Ovary (tissue), 9 donors: ENCODE results near the gene NDUFS4. TPM values are rescaled to one million over a fixed set of nuclear protein-coding genes. Genes with fewer than 3 reads are reported as not detected.

Experiments
- DNase-seq, 5 donors: peaks; one replicate each; pipeline ENCODE4 v3.0.0-alpha.2; 2019 to 2020
- H3K27ac ChIP-seq, 2 donors: fragments of 200-600 bp; one replicate each; pipeline versions ENCODE4 v1.5.1 to v1.8.0; 2019 to 2022
- H3K27me3 ChIP-seq: fragments of 200-600 bp; one replicate; pipeline ENCODE4 v1.8.0; 2022
- H3K36me3 ChIP-seq: fragments of 200-600 bp; sonication (generic); one replicate; pipeline ENCODE4 v1.5.1; 2019
- H3K4me1 ChIP-seq: one replicate; pipeline ENCODE4 v1.8.1; 2013; ENCODE audit warnings: mild to moderate bottlenecking, moderate library complexity; ENCODE audit not compliant: insufficient read depth
- H3K4me3 ChIP-seq: fragments of 200-600 bp; sonication (generic); one replicate; pipeline ENCODE4 v1.5.1; 2017
- H3K9me3 ChIP-seq, 2 donors: fragments of 200-600 bp in 1 of 2; sonication (generic) in 1 of 2; one replicate each; pipeline versions ENCODE4 v1.5.1 to v1.8.1; 2013 to 2019; ENCODE audit warnings: mild to moderate bottlenecking in 1 of 2, moderate library complexity in 1 of 2
- EP300 ChIP-seq: sonication (generic); formaldehyde crosslinking; IDR thresholded peaks from one replicate; pipeline ENCODE4 v1.6.1; 2017; ENCODE audit warnings: antibody characterized with exemption
- POLR2A ChIP-seq: fragments of 450-650 bp; IDR thresholded peaks from one replicate; pipeline ENCODE4 v1.6.1; 2017; ENCODE audit warnings: antibody characterized with exemption, mild to moderate bottlenecking, moderate library complexity
- WGBS, 3 donors: extraction: QIAGEN DNeasy Blood & Tissue Kit in 1 of 3; methylation state at CpG; one replicate each; pipeline versions ENCODE4 v1.1.5 to v1.1.7; 2013 to 2017; 5-methylcytosine and 5-hydroxymethylcytosine counted together
- intact Hi-C, 4 donors: fragments of 100-400 bp; cut with DNase I; formaldehyde crosslinking; loops; one replicate each; pipeline versions ENCODE4 v1.11.0 to v1.15.1; 2022 to 2023
- polyA plus RNA-seq, 2 donors: library from polyadenylated mRNA; stranded (reverse); fragments of 200-250 nt in 1 of 2; fragments of 350-450 nt in 1 of 2; fragmentation: Illumina TruSeq in 1 of 2; extraction: RNeasy Lipid Tissue Mini Kit (QIAGEN cat#74804) in 1 of 2; gene quantifications; one replicate each; pipeline ENCODE4 v1.2.3, GENCODE V29; 2013 to 2014
- total RNA-seq, 7 donors: library from RNA; depleted of rRNA in 2 of 7; stranded (reverse); fragments of >200 nt in 2 of 7; fragmentation: NEBNext Ultra II Directional in 3 of 7; extraction: Animal tissue kit (Norgen Biotek cat#: 25700) in 3 of 7; gene quantifications; one replicate each; pipeline versions ENCODE4 v1.1.0 to v1.2.4, GENCODE V29; 2016 to 2023
- TF ChIP-seq, protein P1 (sequence below), 3 donors: fragments of 450-650 bp in 2 of 3; fragments of 200-600 bp in 1 of 3; IDR thresholded peaks; one replicate each; pipeline versions ENCODE4 v1.5.1 to v1.8.0; 2016 to 2022; ENCODE audit warnings: antibody characterized with exemption in 3 of 3, mild to moderate bottlenecking in 1 of 3
- donor health status: DM: no; HTN: no; CAD: no; lungs with moderate emphysema.
- donor health status: DM: no; HTN: no; CAD: no.
- donor health status: Bipolar disorder and iron deficiency.
- donor health status: DM: yes; HTN: yes; CAD: no.
- donor health status: DM: no; HTN: no; CAD: no.
- donor health status: DM: yes; HTN: yes; CAD: no.

NDUFS4 gene
- total and polyA plus RNA-seq, 9 donors: 75.1 to 145 (median 101) TPM

DNA sequence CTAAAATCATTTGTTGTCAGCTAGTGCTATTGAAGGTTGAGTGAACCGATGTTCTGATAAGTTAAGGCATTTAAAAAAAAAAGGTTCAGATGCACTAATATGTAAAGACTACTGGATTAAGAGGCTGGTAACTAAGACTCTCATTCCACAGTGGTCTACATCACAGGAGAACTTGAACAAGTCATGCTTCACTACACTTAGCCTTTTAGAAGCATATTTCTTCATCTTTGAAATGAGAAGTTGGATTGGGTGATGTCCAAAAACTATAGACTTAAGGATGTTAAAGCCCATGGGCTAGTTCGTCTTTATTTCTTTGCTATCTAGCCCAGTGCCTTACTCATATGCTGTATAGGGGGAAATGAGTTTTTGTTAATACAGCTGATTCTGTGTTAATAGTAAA, 107.2 kb downstream of the NDUFS4 start:
- H3K27ac ChIP-seq: no peak overlapping the region
- no peaks in the 10 kb centered on the region for H3K4me1 ChIP-seq
- intact Hi-C loops: no loop called here
- no peaks in the 10 kb centered on the region for H3K27me3 ChIP-seq
- WGBS, 3 donors: 92 to 95% (median 95%) methylated on average over 2 of the region's 2 CpGs
- H3K4me3 ChIP-seq: no peak overlapping the region
- TF ChIP-seq EP300 (no peak), POLR2A (no peak)
- TF ChIP-seq, protein P1, sequence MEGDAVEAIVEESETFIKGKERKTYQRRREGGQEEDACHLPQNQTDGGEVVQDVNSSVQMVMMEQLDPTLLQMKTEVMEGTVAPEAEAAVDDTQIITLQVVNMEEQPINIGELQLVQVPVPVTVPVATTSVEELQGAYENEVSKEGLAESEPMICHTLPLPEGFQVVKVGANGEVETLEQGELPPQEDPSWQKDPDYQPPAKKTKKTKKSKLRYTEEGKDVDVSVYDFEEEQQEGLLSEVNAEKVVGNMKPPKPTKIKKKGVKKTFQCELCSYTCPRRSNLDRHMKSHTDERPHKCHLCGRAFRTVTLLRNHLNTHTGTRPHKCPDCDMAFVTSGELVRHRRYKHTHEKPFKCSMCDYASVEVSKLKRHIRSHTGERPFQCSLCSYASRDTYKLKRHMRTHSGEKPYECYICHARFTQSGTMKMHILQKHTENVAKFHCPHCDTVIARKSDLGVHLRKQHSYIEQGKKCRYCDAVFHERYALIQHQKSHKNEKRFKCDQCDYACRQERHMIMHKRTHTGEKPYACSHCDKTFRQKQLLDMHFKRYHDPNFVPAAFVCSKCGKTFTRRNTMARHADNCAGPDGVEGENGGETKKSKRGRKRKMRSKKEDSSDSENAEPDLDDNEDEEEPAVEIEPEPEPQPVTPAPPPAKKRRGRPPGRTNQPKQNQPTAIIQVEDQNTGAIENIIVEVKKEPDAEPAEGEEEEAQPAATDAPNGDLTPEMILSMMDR (IDR thresholded peaks at IDR 0.05): no peak
- DNase-seq: no peak
- H3K9me3 ChIP-seq: no peaks in the 10 kb centered on the region
- H3K36me3 ChIP-seq: no peaks in the 10 kb centered on the region

DNA sequence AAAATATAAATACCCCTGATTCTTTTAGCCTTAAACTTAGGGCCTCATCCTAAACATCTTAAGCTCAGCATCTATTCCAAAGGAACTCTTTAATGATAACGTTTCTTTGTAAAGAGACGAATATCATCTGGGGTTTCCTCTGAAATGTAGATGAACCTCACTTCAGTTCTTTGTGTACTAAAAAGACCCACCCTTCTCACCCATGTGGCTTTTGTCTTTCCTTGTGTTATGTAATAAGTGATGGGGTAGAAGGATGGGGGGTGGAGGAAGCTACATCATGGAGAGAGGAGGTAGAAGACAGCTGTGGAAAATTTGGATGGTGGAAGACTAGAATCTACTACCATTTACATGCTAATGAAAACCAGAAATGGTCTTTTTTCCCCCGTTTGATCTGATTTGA, 111.0 kb downstream of the NDUFS4 start:
- WGBS, 3 donors: 80 to 82% (median 81%) methylated on average over 3 of the region's 3 CpGs
- intact Hi-C loops: no loop called here
- Histone ChIP-seq H3K4me1 (no peaks in the 10 kb centered on the region), H3K36me3 (no peaks in the 10 kb centered on the region), H3K27ac (no peak overlapping the region), H3K9me3 (no peaks in the 10 kb centered on the region), H3K27me3 (no peaks in the 10 kb centered on the region), H3K4me3 (no peak overlapping the region)
- TF ChIP-seq EP300 (no peak), POLR2A (no peak)
- DNase-seq: no peak

DNA sequence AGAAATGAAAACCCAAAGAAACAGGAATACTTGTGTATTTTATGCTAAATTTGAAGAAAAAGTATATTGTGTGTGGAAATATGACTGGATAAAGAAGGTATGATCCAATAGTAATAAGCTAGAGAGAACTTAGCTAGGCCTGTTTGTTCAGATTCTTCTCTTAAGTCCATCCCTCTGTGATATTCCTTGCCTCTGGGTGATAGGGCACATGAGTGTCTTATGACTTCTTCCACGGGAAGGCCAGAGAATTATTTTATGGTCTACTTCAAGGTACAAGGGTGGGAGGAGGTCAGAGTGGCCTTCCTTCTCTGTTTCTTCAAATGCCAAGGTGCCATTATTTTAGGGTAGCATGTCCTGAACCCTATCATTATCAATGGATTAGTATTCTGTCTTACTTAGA, 113.7 kb downstream of the NDUFS4 start:
- no peak for DNase-seq
- H3K27me3 ChIP-seq: no peaks in the 10 kb centered on the region
- WGBS, 3 donors: 68 to 77% (median 70%) methylated on average over 1 of the region's 1 CpG
- TF ChIP-seq EP300 (no peak), POLR2A (no peak)
- TF ChIP-seq, protein P1 (IDR thresholded peaks at IDR 0.05): no peak
- no peaks in the 10 kb centered on the region for H3K36me3 ChIP-seq
- intact Hi-C loops: no loop called here
- H3K27ac ChIP-seq: no peak overlapping the region
- no peaks in the 10 kb centered on the region for H3K9me3 ChIP-seq
- H3K4me3 ChIP-seq: no peak overlapping the region
- no peaks in the 10 kb centered on the region for H3K4me1 ChIP-seq

DNA sequence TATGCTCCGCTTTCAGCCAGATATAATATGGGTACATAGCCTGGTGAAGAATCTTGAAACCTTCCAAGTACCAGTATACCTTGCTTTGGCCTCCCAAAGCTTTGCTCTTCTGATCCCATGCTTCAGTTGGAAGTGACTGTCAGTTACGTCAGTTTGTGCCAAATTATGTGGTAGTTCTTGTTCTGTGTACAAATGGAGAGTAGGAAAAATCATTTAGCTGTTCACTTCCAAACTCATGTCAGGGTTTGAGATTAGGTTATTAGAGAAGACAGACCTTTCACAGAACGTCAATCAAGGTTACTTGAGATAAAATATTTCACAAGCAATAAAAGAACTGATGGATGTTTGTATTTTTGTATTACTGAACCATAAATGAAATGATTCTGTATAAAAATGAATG, 117.2 kb downstream of the NDUFS4 start:
- H3K27me3 ChIP-seq: no peaks in the 10 kb centered on the region
- no peaks in the 10 kb centered on the region for H3K36me3 ChIP-seq
- H3K4me3 ChIP-seq: no peak overlapping the region
- no peak overlapping the region for H3K27ac ChIP-seq
- H3K9me3 ChIP-seq: no peaks in the 10 kb centered on the region
- no peaks in the 10 kb centered on the region for H3K4me1 ChIP-seq
- intact Hi-C loops: no loop called here
- TF ChIP-seq POLR2A: no peak
- TF ChIP-seq, protein P1 (IDR thresholded peaks at IDR 0.05): no peak
- no peak for TF ChIP-seq EP300
- 94 to 98% (median 97%) methylated on average over 3 of the region's 3 CpGs for WGBS, 3 donors
- no peak for DNase-seq

DNA sequence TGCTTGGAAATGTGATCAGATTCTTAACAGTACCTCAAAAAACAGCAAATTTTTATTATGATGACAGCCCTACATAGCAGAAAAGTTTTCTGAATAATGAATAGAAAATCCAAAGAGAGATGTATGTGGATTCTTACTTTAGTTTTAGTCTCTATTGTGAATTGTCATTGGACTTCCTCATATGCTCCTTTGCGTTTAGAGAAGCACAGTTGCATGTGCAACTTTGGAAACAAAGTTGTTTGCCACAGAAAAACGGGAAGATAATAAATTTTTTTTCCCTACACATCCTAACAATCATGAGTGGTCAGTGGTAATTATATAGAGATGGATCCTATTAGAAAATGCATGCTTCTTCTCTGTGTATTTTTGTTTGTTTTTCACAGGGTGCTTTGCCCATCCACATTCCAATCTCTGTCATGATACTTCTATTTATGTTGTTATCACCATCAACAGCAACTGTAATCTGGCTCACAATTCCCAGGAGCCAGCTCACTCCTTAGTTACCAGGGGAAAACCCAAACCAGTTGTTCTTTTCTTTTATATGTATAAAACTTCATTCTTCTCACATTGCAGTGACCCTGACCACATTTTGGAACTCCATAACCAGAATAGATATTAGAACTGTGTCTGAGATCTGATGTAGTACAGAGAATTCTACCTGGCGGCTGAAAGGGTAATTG, 118.7 kb downstream of the NDUFS4 start:
- no peak for DNase-seq
- Histone ChIP-seq H3K36me3 (no peaks in the 10 kb centered on the region), H3K4me3 (no peak overlapping the region), H3K27ac (no peak overlapping the region), H3K9me3 (no peaks in the 10 kb centered on the region), H3K27me3 (no peaks in the 10 kb centered on the region), H3K4me1 (no peaks in the 10 kb centered on the region)
- intact Hi-C loops: no loop called here
- 75 to 82% (median 79%) methylated on average over 3 of the region's 3 CpGs for WGBS, 3 donors
- TF ChIP-seq EP300: no peak
- TF ChIP-seq POLR2A: no peak
- TF ChIP-seq, protein P1 (IDR thresholded peaks at IDR 0.05): no peak
